Measurements from ENCODE around the gene SOX2.
"Not testable (repeated sequence)": the region's sequence is repeated elsewhere in the genome, so short reads cannot be mapped to it uniquely, and the experiment has no call there.

Gene SOX2

GRCh38 chr3:181757694-181758306 is 46.1 kb downstream of the SOX2 start:
- DNase-seq (ENCODE audit: low spot score): no peak
- CTCF ChIA-PET: no interaction called here
- POLR2A ChIA-PET (ENCODE audit: low non-redundant PET): no interaction called here
- no peak for TF ChIP-seq CTCF (conservative IDR thresholded peaks at IDR 0.05; ENCODE audit: low read depth)
- no peak overlapping the region for H3K27ac ChIP-seq

- CTCF ChIA-PET: no interaction called here
- POLR2A ChIA-PET (ENCODE audit: low non-redundant PET): interaction anchor here (0.6 kb wide), 1 partner anchor 229 kb away, joined by 3 read pairs; no protein-coding TSS in a partner anchor
Observed at GRCh38 chr3:181761906-181762305, 50.2 kb downstream of the SOX2 start.

GRCh38 chr3:181764033-181764432 is 52.3 kb downstream of the SOX2 start:
- CTCF ChIA-PET; DNase-seq (ENCODE audit: low spot score); POLR2A ChIA-PET (ENCODE audit: low non-redundant PET): not testable (repeated sequence)

More at GRCh38 chr3:181761906-181762305, 50.2 kb downstream of the SOX2 start:
- DNase-seq (ENCODE audit: low spot score): no peak
- no peak overlapping the region for H3K27ac ChIP-seq
- no peak for TF ChIP-seq CTCF (conservative IDR thresholded peaks at IDR 0.05; ENCODE audit: low read depth)

More at GRCh38 chr3:181764033-181764432, 52.3 kb downstream of the SOX2 start:
- H3K27ac ChIP-seq: not testable (repeated sequence)

Measured in RWPE1 (cell line).